GM12891 (cell line): ENCODE measurements around the gene PLXND1.

ENCODE experiments used
- PAX5 ChIP-seq: IDR thresholded peaks from 2 replicates; pipeline ENCODE4 v1.6.1; 2011; ENCODE audit warnings: low read length, moderate library complexity, mild to moderate bottlenecking; ENCODE audit not compliant: insufficient read depth, severe bottlenecking
- POLR2A ChIP-seq: IDR thresholded peaks from 2 replicates; pipeline ENCODE4 v1.6.1; 2011; ENCODE audit warnings: low read depth, low read length, control low read depth
- POLR2AphosphoS5 ChIP-seq: IDR thresholded peaks from 2 replicates; pipeline ENCODE4 v1.6.1; 2011; ENCODE audit warnings: low read depth, low read length, control low read depth
- POU2F2 ChIP-seq: IDR thresholded peaks from 2 replicates; pipeline ENCODE4 v1.6.1; 2011; ENCODE audit warnings: low read depth, mild to moderate bottlenecking, control low read depth, low read length, moderate library complexity
- SPI1 ChIP-seq: IDR thresholded peaks from 2 replicates; pipeline ENCODE4 v1.6.1; 2011; ENCODE audit warnings: low read depth, low read length, control low read depth
- TAF1 ChIP-seq: IDR thresholded peaks from 2 replicates; pipeline ENCODE4 v1.6.1; 2011; ENCODE audit warnings: low read depth, low read length, control low read depth

- TF ChIP-seq TAF1 (no peak), POLR2AphosphoS5 (no peak), POLR2A (no peak), SPI1 (no peak), PAX5 (no peak), POU2F2 (no peak)
These were observed 48.2 kb downstream of the PLXND1 start for GRCh38 chr3:129558081-129558771.
